Stimulated activated CD8-positive, alpha-beta memory T cell treated with anti-CD3 and anti-CD28 coated beads, Interleukin-4, amount 100 ng/mL, for 24 hours (primary cell): ENCODE measurements around the gene CGB3.
A peak's percentile ranks its signal among the peaks of the same experiment; 100 is the strongest.
"Not testable (repeated sequence)": the region's sequence is repeated elsewhere in the genome, so short reads cannot be mapped to it uniquely, and the experiment has no call there.

Source experiments
- DNase-seq: peaks from one replicate; pipeline ENCODE4 v3.0.0-alpha.2; 2020; ENCODE audit warnings: low read depth

CGB3 gene

DNA sequence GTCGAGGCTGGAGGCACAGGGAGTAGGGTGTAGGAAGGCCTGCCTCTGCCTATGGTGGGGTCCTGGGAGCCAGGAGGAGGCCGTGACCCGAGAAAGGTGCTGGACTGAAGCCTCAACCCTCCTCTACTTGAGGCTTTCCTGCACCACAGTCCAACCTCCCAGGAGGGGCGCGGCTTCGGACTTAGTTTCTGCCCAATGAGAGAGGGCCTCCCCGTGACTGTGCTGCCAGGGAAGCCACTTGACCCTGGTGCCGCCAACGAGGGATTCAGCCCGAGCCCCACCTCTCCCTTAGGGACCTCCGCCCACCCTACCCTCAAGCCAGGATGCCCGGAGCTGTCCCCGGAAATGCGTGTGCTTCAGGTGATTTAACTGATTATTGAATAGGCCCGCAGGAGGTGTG, at the start of gene CGB3:
TSS of gene CGB3 (minus strand) at position 101 of the 400 bp plus-strand sequence. CDS start 362 bp downstream, outside the sequence.
- DNase-seq: not testable (repeated sequence)

DNA sequence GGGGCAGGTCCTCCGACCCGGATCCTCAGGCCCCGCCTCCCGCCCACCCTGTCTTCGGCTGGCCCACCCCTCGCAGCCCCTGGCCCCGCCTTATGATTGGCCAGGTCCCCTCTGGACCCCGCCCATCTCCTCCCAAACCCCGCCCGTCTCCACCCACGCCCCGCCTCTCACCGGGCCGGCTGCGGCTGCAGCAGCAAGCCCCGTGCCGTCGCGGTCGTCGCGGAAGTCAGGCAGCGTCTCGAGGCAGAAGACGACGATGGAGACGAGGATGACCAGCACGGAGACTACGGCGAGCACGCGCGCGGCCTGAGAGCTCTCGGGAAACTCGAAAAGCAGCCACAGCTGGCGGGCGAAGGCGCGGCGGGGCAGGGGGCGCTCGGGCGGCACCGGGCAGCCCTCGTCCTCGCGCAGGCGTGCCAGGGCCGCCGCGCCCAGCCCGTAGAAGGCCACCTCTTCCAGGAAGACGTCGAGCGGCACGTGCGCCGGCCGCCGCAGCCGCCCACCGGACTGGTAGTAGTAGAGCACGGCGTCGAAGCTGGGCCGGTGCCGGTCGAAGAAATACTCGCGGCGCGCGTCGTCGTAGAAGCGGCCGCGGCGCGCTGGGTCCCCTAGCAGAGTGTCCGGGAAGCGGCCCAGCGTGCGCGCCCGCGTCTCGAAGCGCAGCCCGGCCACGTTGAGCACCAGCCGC, 47.9 kb upstream of the CGB3 start:
- no peak for DNase-seq

DNA sequence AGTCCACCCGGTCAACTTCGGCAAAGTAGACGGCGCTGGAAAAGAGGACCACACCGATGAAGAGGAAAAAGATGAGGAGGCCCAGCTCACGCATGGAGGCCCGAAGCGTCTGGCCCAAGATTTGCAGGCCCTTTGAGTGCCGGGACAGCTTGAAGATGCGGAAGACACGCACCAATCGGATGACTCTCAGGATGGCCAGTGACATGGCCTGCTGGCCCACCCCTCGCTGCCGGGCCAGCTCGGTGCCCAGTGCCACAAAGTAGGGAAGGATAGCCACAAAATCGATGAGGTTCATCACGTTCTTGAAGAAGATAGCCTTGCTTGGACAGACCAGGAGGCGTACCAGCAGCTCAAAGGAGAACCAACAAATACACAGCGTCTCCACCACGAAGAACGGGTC, 46.3 kb upstream of the CGB3 start:
- no peak for DNase-seq

DNA sequence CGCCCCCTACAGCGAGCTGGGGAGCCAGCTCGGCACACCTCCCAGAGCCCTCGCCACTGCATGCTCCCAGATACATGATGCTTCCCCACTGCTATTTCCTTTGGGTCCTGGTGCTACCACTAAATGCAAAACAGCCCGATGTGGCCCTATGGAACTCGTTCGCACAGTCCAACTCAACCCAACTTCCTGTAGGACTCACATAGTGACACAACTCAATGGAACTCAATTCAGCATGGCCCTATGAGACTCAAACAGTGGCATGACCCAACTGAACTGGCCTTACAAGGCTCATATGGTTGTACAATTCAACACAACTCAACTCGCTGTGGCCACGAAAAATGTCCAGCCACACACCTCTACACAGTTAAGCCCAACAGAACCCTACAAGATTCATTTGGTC, 44.9 kb upstream of the CGB3 start:
- DNase-seq: no peak

DNA sequence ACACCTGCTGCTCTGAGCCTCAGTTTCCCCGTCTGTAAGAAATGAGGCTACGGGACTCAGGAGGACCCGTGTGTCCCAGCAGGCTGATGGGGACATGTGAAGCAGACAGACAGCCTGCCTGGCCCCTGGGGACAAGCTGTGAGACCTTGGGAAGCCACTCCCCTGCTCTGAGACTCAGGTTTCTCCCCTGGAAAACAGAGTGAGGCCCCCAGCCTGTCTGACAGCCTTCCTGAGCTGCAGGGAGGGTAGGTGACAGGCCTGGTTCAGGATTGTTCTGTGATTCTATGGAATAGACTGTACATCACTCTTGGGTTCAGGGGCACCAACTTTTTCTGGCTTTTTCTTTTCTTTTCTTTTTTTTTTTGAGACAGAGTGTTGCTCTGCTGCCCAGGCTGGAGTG, 43.4 kb upstream of the CGB3 start:
- DNase-seq: no peak

DNA sequence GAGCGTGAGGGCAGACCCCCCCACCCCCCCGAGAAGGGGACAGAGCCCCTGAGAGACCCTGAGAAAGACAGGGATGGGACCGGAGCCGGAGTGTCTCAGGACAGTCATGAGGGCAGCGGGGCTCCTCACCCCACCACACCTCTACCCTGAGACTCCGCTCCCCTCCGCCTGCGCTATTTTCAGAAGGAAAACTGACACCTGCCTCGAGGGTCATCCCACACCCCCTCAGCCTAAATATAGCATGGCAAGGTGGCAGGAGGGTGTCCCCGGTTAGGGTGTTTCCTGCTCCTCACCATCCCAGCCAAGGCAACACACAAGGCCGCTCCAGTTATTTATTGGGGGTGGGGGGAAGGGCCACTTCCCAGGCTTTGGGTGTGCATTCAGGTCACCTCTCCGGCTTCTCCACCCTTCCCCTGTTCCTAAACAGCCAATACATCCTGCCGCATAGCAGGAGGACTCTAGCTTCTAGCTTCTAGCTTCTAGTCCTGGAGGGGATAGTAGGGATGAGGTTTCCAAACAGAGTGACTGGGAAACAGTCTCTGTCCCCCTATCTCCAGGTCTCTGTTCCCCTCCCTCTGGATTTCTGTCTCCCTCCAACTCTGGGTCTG, 41.9 kb upstream of the CGB3 start:
- DNase-seq: no peak

DNA sequence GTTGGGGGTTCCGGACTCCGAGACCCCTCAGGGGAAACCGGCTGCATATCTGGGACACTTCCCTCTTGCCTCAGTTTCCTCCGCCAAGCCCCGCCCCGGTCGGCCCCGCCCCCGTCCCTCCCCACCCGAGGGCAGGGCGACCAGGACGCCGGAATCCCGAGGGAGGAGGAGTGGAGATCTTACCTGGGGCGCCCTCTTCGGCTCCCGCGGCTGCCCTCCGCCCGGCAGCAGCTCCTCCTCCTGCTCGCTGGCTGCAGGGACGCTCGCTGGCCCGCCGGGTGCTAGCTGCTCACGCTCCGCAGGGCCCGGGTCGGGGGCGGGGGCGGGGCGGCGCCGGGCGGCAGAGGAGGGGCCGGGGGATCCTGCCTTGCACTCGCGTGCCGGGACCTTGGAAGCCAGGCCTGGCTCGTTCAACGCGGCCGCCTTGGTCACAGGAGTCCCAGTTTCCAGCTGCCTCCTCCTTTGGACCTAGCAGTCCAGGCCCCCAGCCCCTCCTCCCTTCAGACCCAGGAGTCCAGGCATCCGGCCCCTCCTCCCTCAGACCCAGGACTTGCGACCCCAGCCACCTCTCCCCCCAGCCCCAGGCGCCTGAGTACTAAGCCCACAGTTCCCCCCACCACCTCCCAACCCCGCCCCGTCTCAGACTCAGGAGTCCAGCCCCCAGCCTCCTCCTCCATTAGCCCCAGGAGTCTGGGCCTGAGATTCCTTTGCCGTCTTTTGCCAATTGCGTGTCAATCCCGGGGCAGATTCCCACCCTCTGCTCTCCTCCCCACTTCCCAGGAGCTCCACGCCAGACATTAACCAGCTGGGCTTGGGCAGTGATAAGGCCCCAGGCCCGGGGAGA, 40.9 kb upstream of the CGB3 start, which contains the start of gene NTF4:
TSS of gene NTF4 (minus strand) at position 51 of the 844 bp plus-strand sequence. CDS start 2,821 bp downstream, outside the sequence.
- DNase-seq: no peak

DNA sequence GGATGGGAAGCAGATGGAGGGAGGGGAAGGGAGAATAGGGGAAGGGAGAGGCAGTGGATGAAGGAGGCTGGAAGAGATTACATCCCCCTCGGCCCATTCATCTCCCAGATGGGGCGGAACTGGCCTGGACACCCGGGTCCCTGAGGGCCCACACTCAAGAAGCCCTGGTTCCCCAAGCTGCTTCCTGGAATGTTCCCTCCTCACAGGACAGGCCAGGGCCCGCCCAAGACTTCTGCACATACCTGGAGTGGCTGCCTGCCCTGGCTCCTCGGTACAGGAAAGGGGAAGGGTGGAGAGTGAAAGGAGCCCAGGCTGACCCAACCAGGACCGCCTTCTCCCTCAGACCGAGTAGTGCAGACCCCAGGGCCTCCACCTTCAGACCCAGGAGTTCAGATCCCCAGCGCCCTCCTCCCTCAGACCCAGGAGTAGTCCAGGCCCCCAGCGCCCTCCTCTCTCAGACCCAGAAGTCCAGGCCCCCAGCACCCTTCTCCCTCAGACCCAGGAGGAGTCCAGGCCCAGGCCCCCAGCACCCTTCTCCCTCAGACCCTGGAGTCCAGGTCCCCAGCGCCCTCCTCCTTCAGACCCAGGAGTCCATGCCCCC, 40.0 kb upstream of the CGB3 start:
- no peak for DNase-seq

DNA sequence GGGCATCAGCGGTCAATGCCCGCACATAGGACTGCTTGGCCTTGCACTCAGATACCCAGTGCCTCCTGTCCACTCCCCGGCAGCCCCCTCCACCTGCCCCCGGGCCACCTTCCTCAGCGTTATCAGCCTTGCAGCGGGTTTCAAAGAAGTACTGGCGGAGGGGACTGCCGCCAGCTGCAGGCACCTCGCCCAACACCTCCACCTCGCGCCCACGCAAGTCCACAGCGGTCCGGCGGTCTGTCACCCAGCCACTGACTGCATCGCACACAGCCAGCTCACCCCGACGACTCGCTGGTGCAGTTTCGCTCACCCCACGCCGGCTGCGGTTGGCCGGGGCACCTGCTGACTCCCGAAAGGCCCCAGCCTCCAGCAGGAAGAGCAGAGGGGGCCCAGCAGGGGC, 37.3 kb upstream of the CGB3 start:
- DNase-seq: no peak

DNA sequence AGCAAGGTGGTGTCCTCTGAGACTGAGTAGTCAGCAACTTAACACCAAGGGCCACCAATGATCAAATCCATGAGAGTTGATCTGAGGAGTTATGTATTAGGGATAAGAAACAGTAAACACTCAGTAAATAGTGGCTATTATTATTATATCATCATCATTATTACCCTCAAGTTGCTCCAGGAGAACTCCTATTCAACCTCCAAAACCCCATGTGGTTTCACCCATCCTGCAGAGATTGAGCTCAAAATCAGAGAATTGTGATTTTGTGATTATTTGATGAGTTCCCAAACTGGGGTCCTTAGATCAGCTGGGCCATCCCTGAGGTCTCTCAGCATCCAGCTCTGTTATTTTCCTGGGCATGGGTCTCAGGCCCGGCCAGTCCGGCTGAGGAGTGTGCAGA, 36.9 kb upstream of the CGB3 start:
- no peak for DNase-seq

DNA sequence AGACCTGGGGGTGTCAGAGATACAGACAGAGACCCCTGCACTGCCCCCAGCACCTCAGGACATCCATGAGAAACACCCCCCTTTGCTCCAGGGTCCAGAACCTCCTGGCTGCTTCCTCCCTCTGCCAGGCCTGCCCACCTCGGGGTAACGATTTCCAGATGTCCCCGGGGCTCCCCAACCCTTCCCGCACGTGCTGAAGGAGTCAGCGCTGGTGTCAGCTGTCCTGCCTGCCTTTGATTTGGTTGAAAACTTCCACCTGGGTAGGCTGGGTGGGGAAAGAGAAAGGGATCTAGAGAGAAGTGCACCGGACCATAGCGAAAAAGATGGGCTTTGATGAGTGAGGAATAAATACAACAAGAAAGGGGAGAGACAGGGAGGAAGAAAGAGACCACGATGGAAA, 34.9 kb upstream of the CGB3 start:
- no peak for DNase-seq

DNA sequence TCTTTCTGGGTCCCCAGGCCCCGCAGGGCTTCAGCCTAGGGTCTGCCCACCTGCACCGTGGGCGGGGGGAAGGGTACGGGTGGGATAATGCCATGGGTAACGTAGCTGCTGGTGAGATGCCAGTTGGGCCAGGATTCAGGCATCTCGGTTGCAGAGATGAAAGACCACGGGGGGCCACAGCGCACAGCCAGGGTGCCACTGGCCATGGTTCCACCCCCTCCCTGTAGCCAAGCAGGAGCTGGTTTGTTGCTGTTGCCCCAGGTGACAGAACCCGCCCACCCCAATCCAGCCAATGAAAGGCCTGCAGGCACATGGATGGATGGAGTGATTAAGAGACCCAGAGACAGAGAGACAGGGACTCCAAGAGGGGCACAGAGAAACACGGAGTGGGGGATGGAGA, 34.4 kb upstream of the CGB3 start:
- no peak for DNase-seq

DNA sequence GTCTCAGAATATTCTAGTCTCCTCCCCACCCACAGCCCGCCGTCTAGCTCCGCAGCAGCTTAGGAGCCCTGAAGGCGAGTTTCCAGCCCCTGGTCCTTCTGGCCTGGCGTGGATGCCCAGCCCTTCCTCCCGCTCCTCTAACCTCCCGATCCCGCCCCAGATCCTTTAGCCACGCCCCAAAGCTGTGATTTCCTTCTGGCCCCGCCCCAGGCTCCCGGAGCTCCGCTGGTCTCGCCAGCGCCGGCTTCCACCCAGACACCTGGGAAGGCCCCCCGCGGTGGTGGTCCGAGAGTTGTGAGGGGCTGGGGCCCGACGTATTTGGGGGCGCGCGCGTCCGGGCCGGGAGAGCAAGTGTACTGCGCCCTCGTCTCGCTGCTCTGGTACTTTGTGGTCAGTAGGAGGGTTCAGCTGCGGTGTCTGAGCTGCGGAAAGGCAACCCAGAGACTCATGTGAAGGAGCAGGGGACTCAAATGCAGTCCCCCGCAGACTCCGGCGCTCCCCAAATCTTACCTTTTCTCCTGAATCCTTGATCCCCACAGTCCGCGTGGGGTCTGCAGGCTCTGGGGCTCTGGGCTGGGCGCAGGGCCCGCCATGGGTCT, 33.6 kb upstream of the CGB3 start, which contains the start of gene CGB7:
TSS of gene CGB7 (minus strand) at position 114 of the 599 bp plus-strand sequence. CDS start 2,374 bp downstream, outside the sequence.
- DNase-seq: no peak

DNA sequence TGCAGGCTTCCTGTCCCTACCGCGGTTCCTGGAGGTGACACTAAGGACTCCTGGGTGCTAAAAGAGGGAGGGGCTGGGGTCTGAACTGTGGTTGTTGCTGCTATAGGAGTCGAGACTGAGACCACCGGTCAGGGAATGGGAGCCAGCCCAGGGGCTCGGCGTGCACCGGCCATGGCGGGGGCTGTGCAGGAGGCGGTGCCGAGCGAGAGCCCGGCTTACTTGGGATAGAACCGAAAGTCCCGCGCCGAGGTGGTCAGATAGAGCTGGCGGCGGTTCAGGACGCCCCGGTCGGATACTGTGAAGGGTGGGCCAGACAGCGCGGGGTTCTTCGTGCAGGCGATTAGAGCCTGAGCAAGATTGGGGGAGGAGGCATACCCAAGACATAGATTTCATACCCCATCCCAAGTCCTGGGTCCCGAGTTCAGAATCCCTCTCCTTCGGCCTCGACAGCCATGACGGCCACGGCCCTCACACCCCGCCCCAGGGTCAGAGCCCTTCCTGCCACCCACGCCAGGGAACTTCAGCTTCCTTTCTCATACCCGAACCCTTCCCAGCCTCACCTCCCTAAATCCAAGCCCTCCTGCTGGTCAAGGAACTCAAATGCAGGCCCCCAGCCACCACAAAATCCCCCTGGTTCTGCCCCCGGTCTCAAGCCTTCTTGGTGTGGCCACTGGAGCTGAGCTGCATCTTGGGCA, 32.9 kb upstream of the CGB3 start:
- not testable (repeated sequence) for DNase-seq

DNA sequence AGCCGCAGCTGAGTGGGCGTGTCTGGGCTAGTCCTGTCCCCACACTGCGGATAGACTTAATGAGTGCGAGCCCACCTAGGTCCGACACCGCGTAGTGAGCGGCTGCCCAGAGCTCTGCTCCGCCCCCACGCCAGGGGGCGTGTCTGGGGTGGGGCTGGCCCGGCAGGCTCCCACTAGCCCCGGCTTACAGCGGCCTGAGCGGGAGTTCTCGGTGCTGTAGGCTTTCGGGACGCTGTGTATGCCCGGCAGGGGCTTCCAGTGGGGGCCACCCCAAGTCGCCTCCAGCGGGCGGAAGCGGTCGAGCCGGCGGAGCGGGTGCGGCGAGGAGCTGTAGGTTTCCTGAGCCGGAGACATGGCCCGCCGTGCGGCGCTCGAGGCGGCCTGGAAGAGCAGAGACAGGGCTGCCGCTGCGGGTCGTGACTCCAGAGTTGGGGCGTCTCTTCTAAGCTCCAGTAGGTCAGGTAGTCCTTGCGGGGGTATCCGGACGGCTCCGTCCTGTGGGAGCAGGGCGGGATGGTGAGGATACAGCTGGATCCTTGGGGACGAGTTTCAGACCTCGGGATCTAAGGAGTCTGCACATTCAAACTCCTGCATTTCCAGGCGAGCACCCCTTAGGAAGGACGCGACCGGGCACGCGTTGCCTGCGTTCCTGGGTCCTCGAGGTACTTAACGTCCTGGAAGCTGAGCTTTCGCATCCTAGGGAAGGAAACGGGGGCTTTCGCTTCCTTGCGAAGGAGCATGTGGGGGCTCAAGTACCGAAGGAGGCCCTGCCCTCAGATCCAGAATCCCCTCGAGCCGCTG, 32.2 kb upstream of the CGB3 start:
- peak; percentile 38 for DNase-seq

DNA sequence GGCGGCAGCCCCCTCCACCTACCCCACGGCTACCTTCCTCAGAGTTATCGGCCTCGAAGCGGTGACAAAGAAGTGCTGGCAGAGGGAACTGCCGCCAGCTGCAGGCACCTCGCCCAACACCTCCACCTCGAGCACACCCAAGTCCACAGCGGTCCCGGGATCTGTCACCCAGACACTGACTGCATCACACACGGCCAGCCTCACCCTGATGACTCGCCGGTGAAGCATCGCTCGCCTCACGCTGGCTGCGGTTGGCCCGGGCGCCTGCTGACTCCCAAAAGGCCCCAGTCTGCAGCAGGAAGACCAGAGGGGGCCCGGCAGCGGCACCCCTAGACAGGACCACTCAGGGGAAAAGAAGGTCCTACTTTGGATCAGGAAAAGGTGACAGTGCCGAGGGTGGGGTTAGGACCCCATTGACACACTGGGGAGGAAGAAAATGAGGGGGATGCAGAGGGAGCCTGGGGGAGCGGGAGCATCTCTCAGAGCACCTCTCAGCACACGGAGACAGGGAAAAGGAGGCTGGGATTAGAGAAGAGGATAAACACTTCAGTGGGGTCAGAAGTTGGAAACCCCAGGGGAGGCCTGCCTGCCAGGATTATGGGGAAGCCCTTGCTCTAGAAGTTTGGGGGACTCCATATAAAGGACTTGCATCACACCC, 26.4 kb upstream of the CGB3 start:
- not testable (repeated sequence) for DNase-seq

DNA sequence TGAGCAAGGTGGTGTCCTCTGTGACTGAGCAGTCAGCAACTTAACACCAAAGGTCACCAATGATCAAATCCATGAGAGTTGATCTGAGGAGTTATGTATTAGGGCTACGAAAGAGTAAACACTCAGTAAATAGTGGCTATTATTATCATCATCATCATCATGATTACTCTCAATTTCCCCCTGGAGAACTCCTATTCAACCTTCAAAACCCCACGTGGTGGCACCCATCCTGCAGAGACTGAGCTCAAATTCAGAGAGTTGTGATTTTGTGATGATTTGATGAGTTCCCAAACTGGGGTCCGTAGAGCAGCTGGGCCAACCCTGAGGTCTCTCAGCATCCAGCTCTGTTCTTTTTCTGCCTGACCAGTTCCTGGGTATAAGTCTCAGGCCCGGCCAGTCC, 25.7 kb upstream of the CGB3 start:
- not testable (repeated sequence) for DNase-seq

DNA sequence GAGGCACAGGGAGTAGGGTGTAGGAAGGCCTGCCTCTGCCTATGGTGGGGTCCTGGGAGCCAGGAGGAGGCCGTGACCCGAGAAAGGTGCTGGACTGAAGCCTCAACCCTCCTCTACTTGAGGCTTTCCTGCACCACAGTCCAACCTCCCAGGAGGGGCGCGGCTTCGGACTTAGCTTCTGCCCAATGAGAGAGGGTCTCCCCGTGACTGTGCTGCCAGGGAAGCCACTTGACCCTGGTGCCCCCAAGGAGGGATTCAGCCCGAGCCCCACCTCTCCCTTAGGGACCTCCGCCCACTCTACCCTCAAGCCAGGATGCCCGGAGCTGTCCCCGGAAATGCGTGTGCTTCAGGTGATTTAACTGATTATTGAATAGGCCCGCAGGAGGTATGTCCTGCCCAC, 24.9 kb upstream of the CGB3 start, which contains the start of gene CGB8:
TSS of gene CGB8 (minus strand) at position 101 of the 400 bp plus-strand sequence. CDS start 372 bp downstream, outside the sequence.
- not testable (repeated sequence) for DNase-seq

DNA sequence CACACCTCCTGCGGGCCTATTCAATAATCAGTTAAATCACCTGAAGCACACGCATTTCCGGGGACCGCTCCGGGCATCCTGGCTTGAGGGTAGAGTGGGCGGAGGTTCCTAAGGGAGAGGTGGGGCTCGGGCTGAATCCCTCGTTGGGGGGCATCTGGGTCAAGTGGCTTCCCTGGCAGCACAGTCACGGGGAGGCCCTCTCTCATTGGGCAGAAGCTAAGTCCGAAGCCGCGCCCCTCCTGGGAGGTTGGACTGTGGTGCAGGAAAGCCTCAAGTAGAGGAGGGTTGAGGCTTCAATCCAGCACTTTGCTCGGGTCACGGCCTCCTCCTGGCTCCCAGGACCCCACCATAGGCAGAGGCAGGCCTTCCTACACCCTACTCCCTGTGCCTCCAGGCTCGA, 19.4 kb upstream of the CGB3 start, which contains the start of gene CGB5:
TSS of gene CGB5 (plus strand) at position 301 of the 400 bp plus-strand sequence. CDS start 362 bp downstream, outside the sequence.
- not testable (repeated sequence) for DNase-seq

DNA sequence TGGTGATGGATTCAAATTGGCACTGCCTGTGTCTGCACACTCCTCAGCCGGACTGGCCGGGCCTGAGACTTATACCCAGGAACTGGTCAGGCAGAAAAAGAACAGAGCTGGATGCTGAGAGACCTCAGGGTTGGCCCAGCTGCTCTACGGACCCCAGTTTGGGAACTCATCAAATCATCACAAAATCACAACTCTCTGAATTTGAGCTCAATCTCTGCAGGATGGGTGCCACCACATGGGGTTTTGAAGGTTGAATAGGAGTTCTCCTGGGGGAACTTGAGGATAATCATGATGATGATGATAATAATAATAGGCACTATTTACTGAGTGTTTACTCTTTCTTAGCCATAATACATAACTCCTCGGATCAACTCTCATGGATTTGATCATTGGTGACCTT, 18.5 kb upstream of the CGB3 start:
- not testable (repeated sequence) for DNase-seq
